GM06990 (cell line): ENCODE data around the gene STRN3.

Source experiments
- DNase-seq: peaks from one replicate; pipeline ENCODE4 v3.0.0-alpha.2; 2011; ENCODE audit not compliant: insufficient read length; ENCODE audit errors: extremely low read depth
- H3K27me3 ChIP-seq: replicated peaks from 2 replicates; pipeline ENCODE4 v1.6.0; 2011; ENCODE audit warnings: low read length; ENCODE audit not compliant: control insufficient read depth, insufficient read depth
- H3K36me3 ChIP-seq: 2 replicates; pipeline ENCODE4 v1.5.1; 2011; ENCODE audit warnings: low read length; ENCODE audit not compliant: control insufficient read depth, insufficient read depth
- H3K4me3 ChIP-seq: replicated peaks from 2 replicates; pipeline ENCODE4 v1.5.1; 2011; ENCODE audit warnings: low read depth, mild to moderate bottlenecking, control low read depth, low read length
- CTCF ChIP-seq: IDR thresholded peaks from 2 replicates; pipeline ENCODE4 v1.5.1; 2011; ENCODE audit warnings: low read length, control low read depth, mild to moderate bottlenecking, inconsistent platforms; ENCODE audit not compliant: insufficient read depth, poor library complexity, severe bottlenecking

STRN3 gene

GRCh38 chr14:30928462-30928861, 97.7 kb downstream of the STRN3 start:
- DNase-seq = no peak
- H3K36me3 ChIP-seq = no peaks in the 10 kb centered on the region
- H3K4me3 ChIP-seq = no peak overlapping the region
- no peak for TF ChIP-seq CTCF
- H3K27me3 ChIP-seq = no peaks in the 10 kb centered on the region

GRCh38 chr14:30925254-30925653, 100.9 kb downstream of the STRN3 start:
- H3K36me3 ChIP-seq = no peaks in the 10 kb centered on the region; the same call in 1 of the 2 replicates
- DNase-seq = no peak
- H3K27me3 ChIP-seq = no peaks in the 10 kb centered on the region
- TF ChIP-seq CTCF = no peak
- H3K4me3 ChIP-seq = no peak overlapping the region

GRCh38 chr14:30921788-30922187, 104.4 kb downstream of the STRN3 start:
- H3K4me3 ChIP-seq = no peak overlapping the region
- no peak for TF ChIP-seq CTCF
- DNase-seq = no peak
- no peaks in the 10 kb centered on the region for H3K27me3 ChIP-seq
- H3K36me3 ChIP-seq = no peaks in the 10 kb centered on the region; the same call in 1 of the 2 replicates

GRCh38 chr14:30921305-30921704, 104.9 kb downstream of the STRN3 start:
- no peak for TF ChIP-seq CTCF
- Histone ChIP-seq H3K36me3 (no peaks in the 10 kb centered on the region; the same call in 1 of the 2 replicates), H3K4me3 (no peak overlapping the region), H3K27me3 (no peaks in the 10 kb centered on the region)
- no peak for DNase-seq

- Histone ChIP-seq H3K4me3 (no peak overlapping the region), H3K27me3 (no peaks in the 10 kb centered on the region), H3K36me3 (peaks cover 4% of the 10 kb centered on the region)
- no peak for TF ChIP-seq CTCF
- DNase-seq = no peak
Measured at GRCh38 chr14:30915596-30915995, 110.6 kb downstream of the STRN3 start.

- Histone ChIP-seq H3K27me3 (no peaks in the 10 kb centered on the region), H3K4me3 (no peak overlapping the region), H3K36me3 (peaks cover 4% of the 10 kb centered on the region)
- DNase-seq = no peak
- no peak for TF ChIP-seq CTCF
Measured at GRCh38 chr14:30914812-30915211, 111.4 kb downstream of the STRN3 start.
